H1 (cell line): ENCODE measurements around the gene ING5. TPM values are rescaled to one million over a fixed set of nuclear protein-coding genes. Genes with fewer than 3 reads are reported as not detected.

Source experiments
- CTCF ChIA-PET: fragments of 300-600 bp; sonication (Branson Sonifier 250); formaldehyde crosslinking; loops from one replicate; lab custom pipeline; 2021; ENCODE audit not compliant: partially characterized antibody; lab: Charles Lee
- POLR2A ChIA-PET: fragments of 300-600 bp; sonication (Branson Sonifier 250); formaldehyde crosslinking; loops from one replicate; lab custom pipeline; 2021; ENCODE audit warnings: inconsistent platforms; ENCODE audit not compliant: partially characterized antibody; lab: Charles Lee
- DNase-seq, 2 experiments: peaks; one replicate each; pipeline versions ENCODE4 v3.0.0 to v3.0.0-alpha.2; 2010 to 2022; ENCODE audit warnings: low spot score in 2 of 2, low read depth in 1 of 2, mixed read lengths in 1 of 2
- FAIRE-seq: peaks from 2 replicates; lab custom pipeline; 2011; peaks lifted over from hg19 to GRCh38; lab: Jason Lieb, UNC
- H2AFZ ChIP-seq: 2 replicates; pipeline ENCODE4 v1.8.1; 2012; ENCODE audit warnings: low read length, inconsistent platforms
- H2AK5ac ChIP-seq: 2 replicates; pipeline ENCODE4 v1.6.1; 2013; ENCODE audit warnings: low read depth, low read length
- H2BK120ac ChIP-seq: replicated peaks from 2 replicates; pipeline ENCODE3; 2013; ENCODE audit warnings: low read depth, low read length, inconsistent platforms
- H2BK12ac ChIP-seq: 2 replicates; pipeline ENCODE4 v1.6.1; 2013; ENCODE audit warnings: low read depth, low read length
- H2BK15ac ChIP-seq: 2 replicates; pipeline ENCODE4 v1.6.1; 2013; ENCODE audit warnings: low read length
- H2BK20ac ChIP-seq: 2 replicates; pipeline ENCODE4 v1.6.1; 2013; ENCODE audit warnings: low read length
- H2BK5ac ChIP-seq: 2 replicates; pipeline ENCODE4 v1.6.1; 2013; ENCODE audit warnings: low read depth, low read length
- H3K14ac ChIP-seq: 2 replicates; pipeline ENCODE4 v1.6.1; 2013; ENCODE audit warnings: inconsistent platforms; ENCODE audit not compliant: insufficient read length
- H3K18ac ChIP-seq: 2 replicates; pipeline ENCODE4 v1.6.1; 2013; ENCODE audit warnings: low read length; ENCODE audit errors: extremely low read depth
- H3K23ac ChIP-seq: 2 replicates; pipeline ENCODE4 v1.6.1; 2013; ENCODE audit warnings: inconsistent platforms; ENCODE audit not compliant: insufficient read length
- H3K23me2 ChIP-seq: 2 replicates; pipeline ENCODE4 v1.6.1; 2013; ENCODE audit warnings: low read depth, low read length
- H3K27ac ChIP-seq: 2 replicates; pipeline ENCODE4 v1.6.1; 2011; ENCODE audit warnings: low read depth, low read length, inconsistent platforms
- H3K27me3 ChIP-seq, 4 experiments: replicated peaks in 1 of 4; 1 replicate in 1 of 4; 2 replicates in 3 of 4; pipeline versions ENCODE4 v1.6.1 to v1.8.1; 2011 to 2013; ENCODE audit warnings: low read length in 3 of 4, mild to moderate bottlenecking in 3 of 4, inconsistent platforms in 2 of 4, mixed read lengths in 2 of 4, moderate library complexity in 1 of 4; ENCODE audit not compliant: control insufficient read depth in 3 of 4, insufficient read depth in 3 of 4; ENCODE audit errors: extremely low read depth in 1 of 4
- H3K36me3 ChIP-seq, 4 experiments: 2 replicates each; pipeline versions ENCODE4 v1.6.1 to v1.8.1; 2011 to 2013; ENCODE audit warnings: mild to moderate bottlenecking in 4 of 4, low read length in 3 of 4, moderate library complexity in 2 of 4, control low read depth in 1 of 4, inconsistent platforms in 1 of 4; ENCODE audit not compliant: insufficient read depth in 4 of 4, control insufficient read depth in 2 of 4
- H3K4ac ChIP-seq: replicated peaks from 2 replicates; pipeline ENCODE3; 2013; ENCODE audit warnings: low read length, low read depth, mixed read lengths, inconsistent platforms; ENCODE audit not compliant: insufficient read length
- H3K4me1 ChIP-seq, 4 experiments: replicated peaks in 1 of 4; 1 replicate in 1 of 4; 2 replicates in 3 of 4; pipeline versions ENCODE4 v1.6.1 to v1.8.1; 2011 to 2013; ENCODE audit warnings: low read length in 3 of 4, inconsistent platforms in 2 of 4, mixed read lengths in 1 of 4; ENCODE audit not compliant: insufficient read depth in 4 of 4, control insufficient read depth in 3 of 4
- H3K4me2 ChIP-seq, 2 experiments: 2 replicates each; pipeline versions ENCODE4 v1.6.1 to v1.8.1; 2011 to 2013; ENCODE audit warnings: low read depth in 2 of 2, low read length in 2 of 2, control low read depth in 1 of 2, inconsistent platforms in 1 of 2, mild to moderate bottlenecking in 1 of 2; ENCODE audit not compliant: insufficient read depth in 1 of 2
- H3K4me3 ChIP-seq, 4 experiments: fragments of 200-600, 300-600 bp in 1 of 4; sonication (generic), shearing (Covaris generic), sonication (Bioruptor Twin) in 1 of 4; 2 replicates each; pipeline versions ENCODE4 v1.5.1 to v1.8.1; 2011 to 2016; ENCODE audit warnings: low read length in 4 of 4, low read depth in 3 of 4, control low read depth in 2 of 4, inconsistent platforms in 2 of 4, mild to moderate bottlenecking in 2 of 4, mixed read lengths in 1 of 4, moderate library complexity in 1 of 4; ENCODE audit not compliant: insufficient read depth in 2 of 4; ENCODE audit errors: extremely low read depth in 1 of 4
- H3K56ac ChIP-seq: replicated peaks from 2 replicates; pipeline ENCODE3; 2013; ENCODE audit warnings: low read depth, mild to moderate bottlenecking, mixed read lengths, low read length, inconsistent platforms; ENCODE audit not compliant: insufficient read length
- H3K79me1 ChIP-seq: 2 replicates; pipeline ENCODE4 v1.6.1; 2013; ENCODE audit warnings: low read depth, low read length, control low read depth
- H3K79me2 ChIP-seq, 2 experiments: 2 replicates each; pipeline versions ENCODE4 v1.6.1 to v1.8.1; 2012 to 2013; ENCODE audit warnings: low read length in 2 of 2, mild to moderate bottlenecking in 2 of 2, inconsistent platforms in 1 of 2; ENCODE audit not compliant: insufficient read depth in 2 of 2, control insufficient read depth in 1 of 2
- H3K9ac ChIP-seq, 4 experiments: replicated peaks in 1 of 4; 1 replicate in 1 of 4; 2 replicates in 3 of 4; pipeline versions ENCODE4 v1.6.1 to v1.8.1; 2011 to 2013; ENCODE audit warnings: low read depth in 3 of 4, low read length in 3 of 4, control low read depth in 2 of 4, mild to moderate bottlenecking in 2 of 4, moderate library complexity in 2 of 4, inconsistent platforms in 1 of 4; ENCODE audit errors: extremely low read depth in 1 of 4
- H3K9me3 ChIP-seq, 2 experiments: 2 replicates each; pipeline versions ENCODE4 v1.6.1 to v1.8.1; 2012 to 2013; ENCODE audit warnings: mild to moderate bottlenecking in 2 of 2, moderate library complexity in 2 of 2, control low read depth in 1 of 2, inconsistent platforms in 1 of 2, low read depth in 1 of 2, low read length in 1 of 2, mixed read lengths in 1 of 2; ENCODE audit not compliant: insufficient read depth in 2 of 2
- H4K20me1 ChIP-seq, 2 experiments: replicated peaks in 1 of 2; 2 replicates each; pipeline versions ENCODE3 to v1.8.1; 2011 to 2013; ENCODE audit warnings: inconsistent platforms in 2 of 2, low read length in 2 of 2, mild to moderate bottlenecking in 1 of 2; ENCODE audit not compliant: insufficient read depth in 2 of 2, control insufficient read depth in 1 of 2
- H4K5ac ChIP-seq: 2 replicates; pipeline ENCODE4 v1.6.1; 2013; ENCODE audit warnings: low read length, low read depth, mixed read lengths, inconsistent platforms; ENCODE audit not compliant: insufficient read length
- H4K8ac ChIP-seq: 2 replicates; pipeline ENCODE4 v1.8.0; 2013; ENCODE audit warnings: mild to moderate bottlenecking, moderate library complexity, low read length, inconsistent platforms; ENCODE audit not compliant: insufficient read depth; ENCODE audit errors: extremely low read depth
- H4K91ac ChIP-seq: replicated peaks from 2 replicates; pipeline ENCODE3; 2013; ENCODE audit warnings: low read length, mixed read lengths, inconsistent platforms; ENCODE audit not compliant: insufficient read length
- ATF3 ChIP-seq: IDR thresholded peaks from 2 replicates; pipeline ENCODE4 v1.6.1; 2011; ENCODE audit warnings: low read depth, mild to moderate bottlenecking, low read length; ENCODE audit not compliant: insufficient read depth
- BRCA1 ChIP-seq: IDR thresholded peaks from 2 replicates; pipeline ENCODE4 v1.6.1; 2012; ENCODE audit warnings: low read depth, low read length, improper control_type of control experiment
- E2F6 ChIP-seq: IDR thresholded peaks from 2 replicates; pipeline ENCODE4 v1.6.1; 2012; ENCODE audit warnings: inconsistent platforms
- EZH2 ChIP-seq: fragments of 200-600 bp; sonication (generic); IDR thresholded peaks from 2 replicates; pipeline ENCODE4 v1.7.1; 2012; ENCODE audit warnings: low read depth, mild to moderate bottlenecking, moderate library complexity, low read length, inconsistent platforms; ENCODE audit not compliant: severe bottlenecking
- GABPA ChIP-seq: IDR thresholded peaks from 2 replicates; pipeline ENCODE4 v1.6.1; 2011; ENCODE audit warnings: mild to moderate bottlenecking, low read length, moderate library complexity, borderline replicate concordance; ENCODE audit not compliant: insufficient read depth
- KDM4A ChIP-seq: IDR thresholded peaks from one replicate; pipeline ENCODE4 v1.7.1; 2012; ENCODE audit warnings: low read depth, mild to moderate bottlenecking, moderate library complexity, low read length, inconsistent platforms; ENCODE audit not compliant: severe bottlenecking
- MAX ChIP-seq: IDR thresholded peaks from 2 replicates; pipeline ENCODE4 v1.6.1; 2012; ENCODE audit warnings: inconsistent platforms
- RFX5 ChIP-seq: IDR thresholded peaks from 2 replicates; pipeline ENCODE4 v1.6.1; 2011; ENCODE audit warnings: low read depth, low read length, improper control_type of control experiment, borderline replicate concordance
- SAP30 ChIP-seq: fragments of 300-600 bp; sonication (generic); IDR thresholded peaks from 2 replicates; pipeline ENCODE4 v1.7.1; 2012; ENCODE audit warnings: low read length, moderate library complexity, mild to moderate bottlenecking, inconsistent platforms; ENCODE audit not compliant: insufficient read depth, insufficient replicate concordance
- SUZ12 ChIP-seq: fragments of 200-600 bp; sonication (generic); IDR thresholded peaks from 2 replicates; pipeline ENCODE4 v1.6.1; 2012; ENCODE audit warnings: mild to moderate bottlenecking, inconsistent platforms, low read length, moderate library complexity, mixed read lengths
- ZNF274 ChIP-seq: IDR thresholded peaks from 2 replicates; pipeline ENCODE4 v1.7.0; 2012; ENCODE audit warnings: low read length, borderline replicate concordance; ENCODE audit errors: extremely low read depth
- WGBS, 2 experiments: shearing (Covaris generic) in 1 of 2; methylation state at CpG; one replicate each; pipeline versions ENCODE4 v1.1.6 to v1.1.7; 2013 to 2015; ENCODE audit warnings: low lambda C conversion rate in 2 of 2, mixed read lengths in 2 of 2, inconsistent platforms in 1 of 2, low coverage in 1 of 2, missing lambda C conversion rate in 1 of 2; ENCODE audit not compliant: insufficient replicate concordance in 2 of 2, insufficient coverage in 1 of 2, insufficient read length in 1 of 2; ENCODE audit errors: extremely low coverage in 1 of 2, missing lambda C conversion rate in 1 of 2; 5-methylcytosine and 5-hydroxymethylcytosine counted together
- polyA plus RNA-seq, 7 experiments: library from polyadenylated mRNA; depleted of rRNA in 3 of 7; stranded (reverse) in 5 of 7; unstranded in 2 of 7; fragments of >200 nt in 5 of 7; fragments of 200-250 nt in 2 of 7; gene quantifications; 1 replicate in 5 of 7; 2 replicates in 1 of 7; 4 replicates in 1 of 7; pipeline versions ENCODE4 v1.2.1 to v1.2.3, GENCODE V29; 2011 to 2013; ENCODE audit warnings: missing spikeins in 2 of 7, mixed read lengths in 2 of 7
- total RNA-seq: library from RNA; stranded (reverse); fragmentation: NEBNext Ultra II Directional; extraction: Animal tissue kit (Norgen Biotek cat#: 25700); gene quantifications from 2 replicates; pipeline ENCODE4 v1.2.1, GENCODE V29; 2021

The ING5 gene
- total and polyA plus RNA-seq, 2 of the 8 experiments (the other 6 are each of a cell fraction or from before 2014, with no cell fraction given): 41.5 to 47.4 TPM

- no peak overlapping the region for H3K14ac ChIP-seq
- H3K27ac ChIP-seq: no peak overlapping the region
- TF ChIP-seq SUZ12: no peak
- TF ChIP-seq EZH2: no peak
- no peak for TF ChIP-seq KDM4A
- no peak for TF ChIP-seq ATF3
- TF ChIP-seq ZNF274: no peak
- no peak for TF ChIP-seq E2F6
- no peak for TF ChIP-seq BRCA1
- TF ChIP-seq MAX: no peak
- no peak for TF ChIP-seq SAP30
- no peak for TF ChIP-seq GABPA
- TF ChIP-seq RFX5: no peak
- TF ChIP-seq, all 59 proteins: peak for 0
- Histone ChIP-seq H4K8ac (peak overlapping the region; percentile 35; the same call in 1 of the 2 replicates), H2BK120ac (no peak overlapping the region), H4K5ac (no peak overlapping the region), H3K9ac (no peak overlapping the region), H2BK12ac (no peak overlapping the region), H2BK15ac (no peak overlapping the region), H2AFZ (no peak overlapping the region), H2BK5ac (no peak overlapping the region), H3K79me1 (no peaks in the 10 kb centered on the region; the same call in 1 of the 2 replicates), H4K91ac (no peak overlapping the region), H3K4me2 (no peak overlapping the region), H4K20me1 (peaks cover 2 to 6% of the 10 kb centered on the region in 2 experiments), H3K79me2 (no peaks in the 10 kb centered on the region), H3K18ac (no peak overlapping the region), H2AK5ac (no peak overlapping the region), H3K4me1 (no peaks in the 10 kb centered on the region), H3K27me3 (no peaks in the 10 kb centered on the region; a peak in 1 of 7 replicates), H2BK20ac (no peak overlapping the region), H3K23me2 (no peaks in the 10 kb centered on the region), H3K4ac (no peak overlapping the region), H3K56ac (no peak overlapping the region), H3K9me3 (peaks cover 12 to 16% of the 10 kb centered on the region in 2 experiments), H3K23ac (no peak overlapping the region), H3K36me3 (peaks cover 6 to 47% (median 36%) of the 10 kb centered on the region in 4 experiments; a peak in 7 of 8 replicates), H3K4me3 (no peak overlapping the region)
- ChIA-PET POLR2A (interaction anchor here (0.9 to 1.5 kb wide), 3 partner anchors 13 to 47 kb away, joined by 3 to 6 read pairs (median 3); partner anchors contain the start of gene ING5), CTCF (interaction anchor here (1.2 kb wide), 1 partner anchor 29 kb away, joined by 4 read pairs; no protein-coding TSS in a partner anchor)
- DNase-seq (no peak), FAIRE-seq (no peak)
- 94% methylated on average over 15 of the region's 15 CpGs; no CpG with 5 or more reads in 1 of the 2 experiments for WGBS, 2 experiments
These were observed 18.7 kb downstream of the ING5 start for GRCh38 chr2:241720560-241720959.
